Stomach (tissue), 9 donors: ENCODE results near the gene TRIM42. TPM values are rescaled to one million over a fixed set of nuclear protein-coding genes. Genes with fewer than 3 reads are reported as not detected.
A peak's percentile ranks its signal among the peaks of the same experiment; 100 is the strongest.

Experiments
- DNase-seq, 2 donors: peaks; one replicate each; pipeline versions ENCODE4 v3.0.0 to v3.0.0-alpha.2; 2013 to 2019
- H3K27ac ChIP-seq, 5 donors: fragments of 200-600 bp in 4 of 5; sonication (generic) in 4 of 5; one replicate each; pipeline ENCODE4 v1.5.1; 2013 to 2019; ENCODE audit warnings: mild to moderate bottlenecking in 1 of 5, moderate library complexity in 1 of 5
- H3K27me3 ChIP-seq, 3 donors: fragments of 200-600 bp; sonication (generic); one replicate each; pipeline ENCODE4 v1.5.1; 2017 to 2019; ENCODE audit warnings: mixed run types in 1 of 3
- H3K36me3 ChIP-seq, 4 donors: fragments of 200-600 bp; sonication (generic); 1 replicate in 3 of 4; 2 replicates in 1 of 4; pipeline ENCODE4 v1.5.1; 2016 to 2019
- H3K4me1 ChIP-seq, 4 donors: fragments of 200-600 bp; sonication (generic); one replicate each; pipeline ENCODE4 v1.5.1; 2016 to 2019
- H3K4me3 ChIP-seq, 4 donors: fragments of 200-600 bp; sonication (generic) in 3 of 4; one replicate each; pipeline ENCODE4 v1.5.1; 2016 to 2019; ENCODE audit warnings: mild to moderate bottlenecking in 1 of 4
- H3K9me3 ChIP-seq, 4 donors: fragments of 200-600 bp; sonication (generic); one replicate each; pipeline ENCODE4 v1.5.1; 2016 to 2019
- CTCF ChIP-seq, 7 experiments: fragments of 450-650 bp in 4 of 7; fragments of 200-600 bp in 3 of 7; sonication (generic) in 3 of 7; IDR thresholded peaks; one replicate each; pipeline ENCODE4 v1.5.1; 2016 to 2019; ENCODE audit warnings: antibody characterized with exemption in 7 of 7, control low read depth in 2 of 7, mild to moderate bottlenecking in 1 of 7
- EP300 ChIP-seq: sonication (generic); formaldehyde crosslinking; IDR thresholded peaks from one replicate; pipeline ENCODE4 v1.6.1; 2017; ENCODE audit warnings: antibody characterized with exemption
- POLR2A ChIP-seq, 4 donors: fragments of 450-650 bp; IDR thresholded peaks; one replicate each; pipeline ENCODE4 v1.6.1; 2016; ENCODE audit warnings: antibody characterized with exemption in 4 of 4, control low read depth in 2 of 4, mild to moderate bottlenecking in 1 of 4, moderate library complexity in 1 of 4
- POLR2AphosphoS5 ChIP-seq, 3 donors: sonication (generic); formaldehyde crosslinking; IDR thresholded peaks; one replicate each; pipeline ENCODE4 v1.6.1; 2016; ENCODE audit warnings: antibody characterized with exemption in 3 of 3
- WGBS, 5 donors: extraction: QIAGEN DNeasy Blood & Tissue Kit in 3 of 5; methylation state at CpG; one replicate each; pipeline versions ENCODE4 v1.1.5 to v1.1.7; 2013 to 2018; 5-methylcytosine and 5-hydroxymethylcytosine counted together
- intact Hi-C: fragments of 100-400 bp; cut with DNase I; formaldehyde crosslinking; loops from one replicate; pipeline ENCODE4 v1.15.1; 2023; ENCODE audit warnings: low total_unique reads
- polyA plus RNA-seq, 3 donors: library from polyadenylated mRNA; stranded (reverse); fragments of 200-250 nt; gene quantifications; one replicate each; pipeline ENCODE4 v1.2.3, GENCODE V29; 2013
- total RNA-seq, 5 donors: library from RNA; depleted of rRNA; stranded (reverse); fragments of >200 nt; gene quantifications; one replicate each; pipeline versions ENCODE4 v1.1.0 to v1.2.3, GENCODE V29; 2014 to 2016
- donor health status: healthy with polysubstance abuse.
- donor health status: Bipolar disorder and iron deficiency.
- donor health status: healthy.

Gene TRIM42
- total and polyA plus RNA-seq, 8 donors = not detected

- TF ChIP-seq EP300 (no peak), POLR2AphosphoS5 (IDR thresholded peaks at IDR 0.05) (no peak), CTCF (IDR thresholded peaks at IDR 0.05) (no peak), POLR2A (IDR thresholded peaks at IDR 0.05) (no peak)
- H3K4me1 ChIP-seq = no peaks in the 10 kb centered on the region
- intact Hi-C loops = no loop called here
- 74 to 87% (median 80%) methylated on average over 3 of the region's 3 CpGs for WGBS, 5 donors
- no peak overlapping the region for H3K4me3 ChIP-seq
- H3K27ac ChIP-seq = no peak overlapping the region
- no peaks in the 10 kb centered on the region for H3K9me3 ChIP-seq
- peaks cover 0 to 3% (median 0%) of the 10 kb centered on the region in 3 donors for H3K27me3 ChIP-seq
- DNase-seq = no peak
- no peaks in the 10 kb centered on the region for H3K36me3 ChIP-seq
Measured at GRCh38 chr3:140733623-140734022, 55.8 kb downstream of the TRIM42 start.

- TF ChIP-seq POLR2AphosphoS5 (IDR thresholded peaks at IDR 0.05) (no peak), CTCF (IDR thresholded peaks at IDR 0.05) (peak in 1 of 7 experiments; percentile 10)
- H3K4me1 ChIP-seq = no peaks in the 10 kb centered on the region
- H3K27me3 ChIP-seq = peaks cover 0 to 3% (median 0%) of the 10 kb centered on the region in 3 donors
- intact Hi-C loops = no loop called here
- H3K4me3 ChIP-seq = no peak overlapping the region
- H3K36me3 ChIP-seq = no peaks in the 10 kb centered on the region
- WGBS, 5 donors = 34 to 47% (median 42%) methylated on average over 4 to 5 of the region's 5 CpGs
- no peak overlapping the region for H3K27ac ChIP-seq
- H3K9me3 ChIP-seq = no peaks in the 10 kb centered on the region
- peak; percentile 33 to 56 for DNase-seq
Measured at GRCh38 chr3:140736863-140737460, 59.1 kb downstream of the TRIM42 start.

DNA sequence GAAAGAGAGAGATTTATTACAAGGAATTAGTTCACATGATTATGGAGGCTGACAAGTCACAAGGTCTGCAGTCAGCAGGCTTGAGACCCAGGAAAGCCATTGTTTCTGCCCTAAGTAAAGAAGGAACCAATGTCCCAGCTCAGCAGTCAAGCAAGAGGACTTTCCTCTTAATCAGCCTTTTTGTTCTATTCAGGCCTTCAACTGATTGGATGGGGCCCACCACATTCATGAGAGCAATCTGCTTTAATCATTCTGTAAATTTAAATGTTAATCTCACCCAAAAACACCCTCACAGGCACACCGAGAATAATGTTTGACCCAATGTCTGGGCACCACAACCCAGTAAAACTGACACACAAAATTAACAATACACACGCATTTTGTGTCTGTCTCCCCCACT lies 64.3 kb downstream of the TRIM42 start:
- peaks cover 0 to 3% (median 0%) of the 10 kb centered on the region in 3 donors for H3K27me3 ChIP-seq
- no peak overlapping the region for H3K4me3 ChIP-seq
- no peaks in the 10 kb centered on the region for H3K9me3 ChIP-seq
- intact Hi-C loops = no loop called here
- WGBS, 5 donors = 78 to 95% (median 86%) methylated on average over 2 of the region's 2 CpGs
- DNase-seq = no peak
- H3K27ac ChIP-seq = no peak overlapping the region
- H3K36me3 ChIP-seq = no peaks in the 10 kb centered on the region
- TF ChIP-seq POLR2A (IDR thresholded peaks at IDR 0.05) (no peak), CTCF (IDR thresholded peaks at IDR 0.05) (no peak), POLR2AphosphoS5 (IDR thresholded peaks at IDR 0.05) (no peak), EP300 (no peak)
- no peaks in the 10 kb centered on the region for H3K4me1 ChIP-seq

DNA sequence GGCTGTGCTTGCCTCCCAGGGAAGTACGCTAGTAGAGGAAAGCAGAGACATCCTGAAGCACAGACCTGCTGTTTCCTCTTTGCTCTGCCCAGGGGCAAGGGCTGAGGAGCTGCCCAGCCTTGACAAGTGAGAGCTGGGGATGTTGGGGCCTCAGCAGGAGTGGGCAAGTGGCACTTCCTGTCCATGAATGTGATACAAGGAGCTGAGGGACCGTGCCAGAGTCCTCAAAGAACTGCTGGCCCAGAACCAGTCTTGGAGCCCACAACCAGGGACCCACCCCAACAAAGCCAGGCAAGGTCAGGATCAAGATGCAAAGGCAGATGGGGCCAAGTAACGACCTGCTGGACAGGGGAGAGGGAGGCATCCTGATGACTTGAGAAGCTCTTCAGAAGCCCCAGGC lies 70.3 kb downstream of the TRIM42 start:
- DNase-seq = no peak
- H3K9me3 ChIP-seq = no peaks in the 10 kb centered on the region
- 36 to 57% (median 48%) methylated on average over 3 of the region's 3 CpGs for WGBS, 5 donors
- no peaks in the 10 kb centered on the region for H3K4me1 ChIP-seq
- peaks cover 0 to 7% (median 0%) of the 10 kb centered on the region in 3 donors for H3K27me3 ChIP-seq
- intact Hi-C loops = no loop called here
- no peak overlapping the region for H3K4me3 ChIP-seq
- TF ChIP-seq POLR2AphosphoS5 (IDR thresholded peaks at IDR 0.05) (no peak), CTCF (IDR thresholded peaks at IDR 0.05) (no peak), POLR2A (IDR thresholded peaks at IDR 0.05) (no peak), EP300 (no peak)
- no peaks in the 10 kb centered on the region for H3K36me3 ChIP-seq
- H3K27ac ChIP-seq = no peak overlapping the region
